Nephron progenitor cell (in vitro differentiated cells): ENCODE results near the gene BRSK1.

Experiments used
- DNase-seq: peaks from one replicate; pipeline ENCODE4 v3.0.0; 2021
- H3K27ac Mint-ChIP-seq: 2 replicates; pipeline ENCODE4 v1.8.0; 2021; ENCODE audit warnings: mild to moderate bottlenecking, moderate library complexity, mixed read lengths
- H3K27me3 Mint-ChIP-seq: 2 replicates; pipeline ENCODE4 v1.8.0; 2021; ENCODE audit warnings: mild to moderate bottlenecking, low read depth, mixed read lengths; ENCODE audit not compliant: poor library complexity
- H3K36me3 Mint-ChIP-seq: 2 replicates; pipeline ENCODE4 v1.8.0; 2021; ENCODE audit warnings: low read depth, mixed read lengths
- H3K4me1 Mint-ChIP-seq: 2 replicates; pipeline ENCODE4 v1.8.0; 2021; ENCODE audit warnings: mixed read lengths
- H3K4me3 Mint-ChIP-seq: 2 replicates; pipeline ENCODE4 v1.8.0; 2021; ENCODE audit warnings: mild to moderate bottlenecking, moderate library complexity, mixed read lengths
- H3K9me3 Mint-ChIP-seq: 2 replicates; pipeline ENCODE4 v1.8.0; 2021; ENCODE audit warnings: mild to moderate bottlenecking, moderate library complexity, mixed read lengths
- TF ChIP-seq, protein P1 (sequence below): fragments of 200-600 bp; sonication (generic); IDR thresholded peaks from 2 replicates; pipeline ENCODE4 v1.5.0; 2021; ENCODE audit warnings: antibody characterized with exemption

Gene BRSK1

GRCh38 chr19:55315956-55316525 is 32.2 kb downstream of the BRSK1 start:
- peaks cover 7% of the 10 kb centered on the region for H3K27me3 Mint-ChIP-seq
- H3K4me1 Mint-ChIP-seq: peaks cover 33% of the 10 kb centered on the region
- no peaks in the 10 kb centered on the region for H3K9me3 Mint-ChIP-seq
- TF ChIP-seq, protein P1, sequence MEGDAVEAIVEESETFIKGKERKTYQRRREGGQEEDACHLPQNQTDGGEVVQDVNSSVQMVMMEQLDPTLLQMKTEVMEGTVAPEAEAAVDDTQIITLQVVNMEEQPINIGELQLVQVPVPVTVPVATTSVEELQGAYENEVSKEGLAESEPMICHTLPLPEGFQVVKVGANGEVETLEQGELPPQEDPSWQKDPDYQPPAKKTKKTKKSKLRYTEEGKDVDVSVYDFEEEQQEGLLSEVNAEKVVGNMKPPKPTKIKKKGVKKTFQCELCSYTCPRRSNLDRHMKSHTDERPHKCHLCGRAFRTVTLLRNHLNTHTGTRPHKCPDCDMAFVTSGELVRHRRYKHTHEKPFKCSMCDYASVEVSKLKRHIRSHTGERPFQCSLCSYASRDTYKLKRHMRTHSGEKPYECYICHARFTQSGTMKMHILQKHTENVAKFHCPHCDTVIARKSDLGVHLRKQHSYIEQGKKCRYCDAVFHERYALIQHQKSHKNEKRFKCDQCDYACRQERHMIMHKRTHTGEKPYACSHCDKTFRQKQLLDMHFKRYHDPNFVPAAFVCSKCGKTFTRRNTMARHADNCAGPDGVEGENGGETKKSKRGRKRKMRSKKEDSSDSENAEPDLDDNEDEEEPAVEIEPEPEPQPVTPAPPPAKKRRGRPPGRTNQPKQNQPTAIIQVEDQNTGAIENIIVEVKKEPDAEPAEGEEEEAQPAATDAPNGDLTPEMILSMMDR: no peak
- H3K36me3 Mint-ChIP-seq: peaks cover 7% of the 10 kb centered on the region
- DNase-seq: no peak
- no peak overlapping the region for H3K4me3 Mint-ChIP-seq
- H3K27ac Mint-ChIP-seq: no peak overlapping the region

- Mint-ChIP-seq H3K4me3 (no peak overlapping the region), H3K4me1 (peaks cover 33% of the 10 kb centered on the region), H3K27ac (no peak overlapping the region), H3K9me3 (no peaks in the 10 kb centered on the region), H3K36me3 (peaks cover 7% of the 10 kb centered on the region), H3K27me3 (peaks cover 7% of the 10 kb centered on the region)
- TF ChIP-seq, protein P1: no peak
- no peak for DNase-seq
Observed at GRCh38 chr19:55316646-55317045, 32.8 kb downstream of the BRSK1 start.

- Mint-ChIP-seq H3K4me1 (peaks cover 31% of the 10 kb centered on the region), H3K36me3 (no peaks in the 10 kb centered on the region), H3K9me3 (no peaks in the 10 kb centered on the region), H3K27ac (no peak overlapping the region), H3K27me3 (peaks cover 15% of the 10 kb centered on the region), H3K4me3 (peak overlapping the region; percentile 79)
- TF ChIP-seq, protein P1: no peak
- DNase-seq: peak; percentile 81
Observed at GRCh38 chr19:55319785-55320184, 36.0 kb downstream of the BRSK1 start.

DNA sequence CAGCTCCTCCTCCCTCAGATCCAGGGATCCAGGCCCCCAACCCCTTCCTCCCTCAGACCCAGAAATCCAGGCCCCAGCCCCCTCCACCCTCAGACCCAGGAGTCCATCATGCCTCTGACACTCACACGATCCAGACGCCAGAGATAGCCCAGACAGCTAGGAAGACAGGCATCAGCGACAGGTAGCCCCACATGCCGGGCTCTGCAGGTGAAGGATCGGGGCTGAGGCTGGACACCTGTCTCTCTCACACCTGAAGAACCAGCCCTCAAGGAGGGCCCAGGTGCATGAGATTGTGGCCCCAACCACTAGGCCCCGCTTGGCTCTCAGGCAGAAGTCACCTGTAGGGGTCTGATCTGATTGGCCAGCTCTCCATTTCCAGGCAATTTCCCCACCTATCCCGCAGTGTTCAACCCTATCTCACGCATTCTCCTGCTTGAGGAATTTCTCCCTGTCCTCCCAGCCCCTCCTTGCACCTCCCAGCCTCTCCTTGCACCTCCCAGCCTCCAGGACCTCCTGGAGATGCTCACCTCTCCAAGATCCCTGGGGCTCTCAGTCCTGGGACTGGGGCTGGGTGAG is 37.1 kb downstream of the BRSK1 start:
- H3K27ac Mint-ChIP-seq: no peak overlapping the region
- no peak overlapping the region for H3K4me3 Mint-ChIP-seq
- DNase-seq: no peak
- H3K27me3 Mint-ChIP-seq: peaks cover 15% of the 10 kb centered on the region
- TF ChIP-seq, protein P1: no peak
- H3K36me3 Mint-ChIP-seq: no peaks in the 10 kb centered on the region
- H3K4me1 Mint-ChIP-seq: peaks cover 32% of the 10 kb centered on the region
- H3K9me3 Mint-ChIP-seq: no peaks in the 10 kb centered on the region

DNA sequence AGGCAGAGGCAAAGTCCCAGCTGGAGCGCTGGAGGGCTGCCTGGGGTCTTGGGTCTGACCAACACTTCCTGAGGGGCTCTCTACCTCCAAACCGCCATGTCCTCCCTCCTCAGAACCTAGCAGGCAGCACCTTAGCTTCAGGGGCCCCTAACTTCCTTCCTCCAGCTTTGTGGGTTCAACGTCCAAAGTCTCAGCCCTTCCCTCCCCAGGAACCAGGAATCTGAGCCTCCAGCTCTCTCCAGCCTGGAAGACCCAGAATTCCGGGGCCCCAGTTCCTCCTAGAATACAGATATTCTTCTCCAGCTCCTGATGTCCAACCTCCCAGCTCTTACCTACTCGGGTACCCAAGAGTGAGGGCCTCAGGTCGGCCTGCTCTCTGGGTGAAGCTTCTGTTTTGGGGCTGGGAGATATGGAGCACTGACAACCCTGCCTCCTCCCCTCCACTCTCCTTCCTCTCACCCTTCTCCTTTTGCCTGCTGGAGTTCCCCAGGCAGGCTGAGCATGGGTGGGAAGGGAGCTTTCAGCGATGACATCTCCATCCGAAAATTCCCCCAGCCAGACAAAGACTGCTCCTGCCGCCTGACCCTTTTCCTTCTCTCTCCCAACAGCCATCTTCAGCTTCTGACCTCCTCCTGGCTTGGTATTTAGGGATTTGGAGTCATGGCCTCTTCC is 37.8 kb downstream of the BRSK1 start:
- no peaks in the 10 kb centered on the region for H3K36me3 Mint-ChIP-seq
- TF ChIP-seq, protein P1: no peak
- peaks cover 15% of the 10 kb centered on the region for H3K27me3 Mint-ChIP-seq

More for the DNA sequence above, 37.8 kb downstream of the BRSK1 start:
- Mint-ChIP-seq H3K9me3 (no peaks in the 10 kb centered on the region), H3K4me1 (peaks cover 27% of the 10 kb centered on the region), H3K4me3 (no peak overlapping the region), H3K27ac (no peak overlapping the region)
- DNase-seq: no peak
